ENCODE data around the gene ARIH1. TPM values are rescaled to one million over a fixed set of nuclear protein-coding genes. Genes with fewer than 3 reads are reported as not detected.
"Not testable (repeated sequence)": the region's sequence is repeated elsewhere in the genome, so short reads cannot be mapped to it uniquely, and the experiment has no call there.

The ARIH1 gene
- total and polyA plus RNA-seq, 2 donors (not counting 1 experiment from before 2014, with no cell fraction given) = 27.9 to 199 TPM

DNA sequence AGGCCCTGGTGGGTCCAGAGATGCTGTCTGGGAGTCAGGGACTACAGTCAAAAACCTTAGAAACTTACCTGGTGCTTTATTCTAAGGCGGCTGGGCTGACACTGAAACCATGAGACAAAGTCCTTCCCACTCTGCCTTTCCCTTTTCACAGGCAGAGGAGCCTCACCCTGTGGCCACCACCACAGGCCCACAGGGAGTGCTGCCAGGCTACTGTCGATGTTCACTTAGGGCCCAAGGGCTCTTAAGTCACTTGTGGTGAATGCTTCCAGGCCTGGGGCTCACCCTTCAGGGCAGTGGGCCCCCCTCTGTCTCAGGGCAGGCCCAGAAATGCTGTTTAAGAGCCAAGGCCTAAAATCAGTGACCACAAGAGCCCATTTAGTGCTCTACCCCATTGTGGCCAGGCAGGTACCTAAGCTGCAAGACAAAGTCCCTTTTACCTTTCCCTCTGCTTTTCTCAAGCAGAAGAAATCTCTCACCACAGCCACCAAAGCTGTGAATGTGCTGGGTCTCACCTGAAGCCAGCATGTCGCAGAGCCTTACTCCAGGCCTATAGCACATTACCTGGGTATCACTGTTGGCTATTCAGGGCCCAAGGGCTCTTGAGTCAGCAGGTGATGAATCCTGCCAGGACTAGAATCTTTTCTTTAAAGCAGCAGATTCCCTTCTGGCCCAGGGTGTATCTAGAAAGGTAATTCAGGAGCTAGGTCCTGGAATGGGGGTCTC, 140.8 kb downstream of the ARIH1 start:
- WGBS (ENCODE audit: insufficient coverage) = 89% methylated on average over 3 of the region's 3 CpGs
- no peaks in the 10 kb centered on the region for H3K9me3 ChIP-seq (ENCODE audit: control extremely low read depth in 1 of 3, control insufficient read depth in 2 of 3, insufficient read depth in 1 of 3, low read length in 2 of 3)
- no peak overlapping the region for H3K4me2 ChIP-seq (replicated peaks; ENCODE audit: low read depth, low read length, poor library complexity, severe bottlenecking)
- Mint-ChIP-seq H3K4me1 (no peaks in the 10 kb centered on the region), H3K27me3 (no peaks in the 10 kb centered on the region), H3K4me3 (no peak overlapping the region), H3K27ac (no peak overlapping the region), H3K9me3 (ENCODE audit: insufficient read depth) (no peaks in the 10 kb centered on the region)
- no peak overlapping the region for H2AFZ ChIP-seq (ENCODE audit: insufficient read depth, low read depth, low read length, poor library complexity, severe bottlenecking)
- no peaks in the 10 kb centered on the region for H3K36me3 ChIP-seq (replicated peaks in 1 of 2; ENCODE audit: control extremely low read depth in 1 of 2, control insufficient read depth in 1 of 2, extremely low read depth in 1 of 2, insufficient read depth in 2 of 2, low read length in 1 of 2)
- no peaks in the 10 kb centered on the region for H3K27me3 ChIP-seq (replicated peaks in 1 of 4; ENCODE audit: control extremely low read depth in 1 of 4, control insufficient read depth in 3 of 4, insufficient read depth in 4 of 4, low read length in 3 of 4)
- ChIA-PET CTCF (interaction anchor here (1.0 kb wide), 1 partner anchor 15 kb away, joined by 3 read pairs; no protein-coding TSS in a partner anchor), POLR2A (no interaction called here)
- TF ChIP-seq EZH2 (IDR thresholded peaks at IDR 0.05; ENCODE audit: borderline replicate concordance, insufficient read depth, low read depth, low read length, poor library complexity, severe bottlenecking) = no peak
- TF ChIP-seq, protein P1, sequence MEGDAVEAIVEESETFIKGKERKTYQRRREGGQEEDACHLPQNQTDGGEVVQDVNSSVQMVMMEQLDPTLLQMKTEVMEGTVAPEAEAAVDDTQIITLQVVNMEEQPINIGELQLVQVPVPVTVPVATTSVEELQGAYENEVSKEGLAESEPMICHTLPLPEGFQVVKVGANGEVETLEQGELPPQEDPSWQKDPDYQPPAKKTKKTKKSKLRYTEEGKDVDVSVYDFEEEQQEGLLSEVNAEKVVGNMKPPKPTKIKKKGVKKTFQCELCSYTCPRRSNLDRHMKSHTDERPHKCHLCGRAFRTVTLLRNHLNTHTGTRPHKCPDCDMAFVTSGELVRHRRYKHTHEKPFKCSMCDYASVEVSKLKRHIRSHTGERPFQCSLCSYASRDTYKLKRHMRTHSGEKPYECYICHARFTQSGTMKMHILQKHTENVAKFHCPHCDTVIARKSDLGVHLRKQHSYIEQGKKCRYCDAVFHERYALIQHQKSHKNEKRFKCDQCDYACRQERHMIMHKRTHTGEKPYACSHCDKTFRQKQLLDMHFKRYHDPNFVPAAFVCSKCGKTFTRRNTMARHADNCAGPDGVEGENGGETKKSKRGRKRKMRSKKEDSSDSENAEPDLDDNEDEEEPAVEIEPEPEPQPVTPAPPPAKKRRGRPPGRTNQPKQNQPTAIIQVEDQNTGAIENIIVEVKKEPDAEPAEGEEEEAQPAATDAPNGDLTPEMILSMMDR (IDR thresholded peaks at IDR 0.05) = no peak
- no peak overlapping the region for H3K27ac ChIP-seq (ENCODE audit: low read length in 2 of 2)
- H3K9ac ChIP-seq (ENCODE audit: low read length) = no peak overlapping the region
- no peaks in the 10 kb centered on the region for H3K79me2 ChIP-seq (ENCODE audit: control insufficient read depth, insufficient read depth, low read length)
- ATAC-seq (ENCODE audit: low read depth) = no peak
- no peak for DNase-seq
- H4K20me1 ChIP-seq (ENCODE audit: control insufficient read depth, insufficient read depth, low read length, poor library complexity, severe bottlenecking) = no peaks in the 10 kb centered on the region
- intact Hi-C loops (cut with micrococcal nuclease) = no loop called here
- H3K4me1 ChIP-seq (ENCODE audit: control insufficient read depth in 2 of 2, insufficient read depth in 2 of 2, low read length in 2 of 2) = no peaks in the 10 kb centered on the region
- H3K4me3 ChIP-seq (ENCODE audit: control extremely low read depth in 1 of 5, extremely low read depth in 1 of 5, insufficient read depth in 1 of 5, low read depth in 2 of 5, low read length in 4 of 5) = no peak overlapping the region

DNA sequence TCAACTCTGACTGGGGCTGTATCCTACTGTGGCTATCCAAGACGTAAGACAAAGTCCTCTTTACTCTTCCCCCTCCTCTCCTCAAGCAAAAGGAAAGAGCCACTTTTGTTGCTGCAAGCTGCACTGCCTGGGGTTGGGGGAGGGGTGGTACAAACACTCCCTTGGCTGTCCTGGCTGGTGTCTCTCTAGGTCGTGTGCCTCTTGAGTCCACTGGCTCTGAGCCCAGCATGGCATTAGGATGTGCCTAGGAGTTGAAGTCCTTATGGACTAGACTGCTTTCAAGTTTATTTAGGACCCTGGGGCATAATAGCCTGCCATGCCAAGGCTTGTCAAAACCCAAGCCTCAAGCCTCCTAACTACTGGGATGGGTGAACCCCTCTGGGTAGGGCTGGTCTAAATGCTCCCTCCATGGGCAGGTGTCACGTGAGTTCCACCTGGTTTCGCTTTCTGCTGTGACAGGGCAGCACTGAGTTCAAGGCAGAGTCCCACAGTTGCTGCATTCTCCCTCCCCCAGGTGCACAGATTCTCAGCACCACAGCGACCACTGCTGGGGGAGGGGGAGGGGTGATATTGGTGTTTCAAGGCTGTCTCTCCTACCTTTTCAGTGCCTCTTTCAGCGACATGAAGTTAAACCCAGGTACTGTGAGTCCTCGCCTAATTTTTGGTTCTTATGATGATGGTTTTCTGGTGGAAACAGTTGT, 141.6 kb downstream of the ARIH1 start:
- H3K4me2 ChIP-seq (replicated peaks; ENCODE audit: low read depth, low read length, poor library complexity, severe bottlenecking); ATAC-seq (ENCODE audit: low read depth); H3K27me3 ChIP-seq (replicated peaks in 1 of 4; ENCODE audit: control extremely low read depth in 1 of 4, control insufficient read depth in 3 of 4, insufficient read depth in 4 of 4, low read length in 3 of 4); intact Hi-C loops (cut with micrococcal nuclease); POLR2A ChIA-PET; H4K20me1 ChIP-seq (ENCODE audit: control insufficient read depth, insufficient read depth, low read length, poor library complexity, severe bottlenecking); H3K4me3 ChIP-seq (ENCODE audit: control extremely low read depth in 1 of 5, extremely low read depth in 1 of 5, insufficient read depth in 1 of 5, low read depth in 2 of 5, low read length in 4 of 5); H3K9ac ChIP-seq (ENCODE audit: low read length); H3K9me3 ChIP-seq (ENCODE audit: control extremely low read depth in 1 of 3, control insufficient read depth in 2 of 3, insufficient read depth in 1 of 3, low read length in 2 of 3); H3K9me3 Mint-ChIP-seq (ENCODE audit: insufficient read depth); H3K4me3 Mint-ChIP-seq; H2AFZ ChIP-seq (ENCODE audit: insufficient read depth, low read depth, low read length, poor library complexity, severe bottlenecking); H3K4me1 Mint-ChIP-seq; H3K27ac Mint-ChIP-seq; H3K79me2 ChIP-seq (ENCODE audit: control insufficient read depth, insufficient read depth, low read length); CTCF ChIA-PET; H3K4me1 ChIP-seq (ENCODE audit: control insufficient read depth in 2 of 2, insufficient read depth in 2 of 2, low read length in 2 of 2); H3K27ac ChIP-seq (ENCODE audit: low read length in 2 of 2); DNase-seq; H3K36me3 ChIP-seq (replicated peaks in 1 of 2; ENCODE audit: control extremely low read depth in 1 of 2, control insufficient read depth in 1 of 2, extremely low read depth in 1 of 2, insufficient read depth in 2 of 2, low read length in 1 of 2); H3K27me3 Mint-ChIP-seq: not testable (repeated sequence)
- WGBS (ENCODE audit: insufficient coverage) = 0% methylated on average over 1 of the region's 7 CpGs

Data from B cell (primary cell).